Vagina (tissue), 2 donors: ENCODE results near the gene RAB11FIP4. TPM values are rescaled to one million over a fixed set of nuclear protein-coding genes. Genes with fewer than 3 reads are reported as not detected.

ENCODE experiments used
- DNase-seq, 2 donors: peaks; one replicate each; pipeline ENCODE4 v3.0.0-alpha.2; 2017; ENCODE audit errors: extremely low spot score in 2 of 2
- H3K27ac ChIP-seq: fragments of 200-600 bp; sonication (generic); one replicate; pipeline ENCODE4 v1.5.1; 2019
- H3K27me3 ChIP-seq: fragments of 200-600 bp; sonication (generic); one replicate; pipeline ENCODE4 v1.5.1; 2019
- H3K36me3 ChIP-seq, 2 donors: fragments of 200-600 bp; sonication (generic); one replicate each; pipeline ENCODE4 v1.5.1; 2017 to 2019
- H3K4me1 ChIP-seq: fragments of 200-600 bp; sonication (generic); one replicate; pipeline ENCODE4 v1.5.1; 2019
- H3K4me3 ChIP-seq, 2 donors: fragments of 200-600 bp; sonication (generic); 1 replicate in 1 of 2; 2 replicates in 1 of 2; pipeline ENCODE4 v1.5.1; 2016 to 2019
- H3K9me3 ChIP-seq: fragments of 200-600 bp; sonication (generic); one replicate; pipeline ENCODE4 v1.5.1; 2019
- CTCF ChIP-seq, 3 experiments: fragments of 450-650 bp in 2 of 3; fragments of 200-600 bp in 1 of 3; sonication (generic) in 1 of 3; IDR thresholded peaks; one replicate each; pipeline ENCODE4 v1.5.1; 2017 to 2019; ENCODE audit warnings: antibody characterized with exemption in 3 of 3, mild to moderate bottlenecking in 2 of 3, moderate library complexity in 2 of 3
- POLR2A ChIP-seq, 2 donors: fragments of 450-650 bp; IDR thresholded peaks; one replicate each; pipeline ENCODE4 v1.6.1; 2017; ENCODE audit warnings: antibody characterized with exemption in 2 of 2, mild to moderate bottlenecking in 2 of 2, moderate library complexity in 2 of 2
- POLR2AphosphoS5 ChIP-seq, 2 donors: sonication (generic); formaldehyde crosslinking; IDR thresholded peaks; one replicate each; pipeline ENCODE4 v1.9.0; 2017; ENCODE audit warnings: antibody characterized with exemption in 2 of 2, mild to moderate bottlenecking in 2 of 2, low read depth in 1 of 2; ENCODE audit not compliant: insufficient read depth in 1 of 2
- intact Hi-C: fragments of 100-400 bp; cut with DNase I; formaldehyde crosslinking; loops from one replicate; pipeline ENCODE4 v1.15.1; 2023
- total RNA-seq: library from RNA; depleted of rRNA; stranded (reverse); fragments of >200 nt; gene quantifications from one replicate; pipeline ENCODE4 v1.2.3, GENCODE V29; 2016

Gene RAB11FIP4
- total RNA-seq, 1 donor from 2014 or later = 11.0 TPM

GRCh38 chr17:31532526-31532925, 141.1 kb downstream of the RAB11FIP4 start:
- intact Hi-C loops = no loop called here
- peaks cover 0 to 8% of the 10 kb centered on the region in 2 donors for H3K36me3 ChIP-seq
- TF ChIP-seq POLR2A (IDR thresholded peaks at IDR 0.05) (no peak), CTCF (IDR thresholded peaks at IDR 0.05) (no peak), POLR2AphosphoS5 (IDR thresholded peaks at IDR 0.05; ENCODE audit: insufficient read depth in 1 of 2, low read depth in 1 of 2) (no peak)

GRCh38 chr17:31533546-31534155, 142.2 kb downstream of the RAB11FIP4 start:
- intact Hi-C loops = no loop called here
- peaks cover 0 to 8% of the 10 kb centered on the region in 2 donors for H3K36me3 ChIP-seq
- no peak overlapping the region for H3K27ac ChIP-seq
- H3K4me3 ChIP-seq = no peak overlapping the region
- TF ChIP-seq POLR2AphosphoS5 (IDR thresholded peaks at IDR 0.05; ENCODE audit: insufficient read depth in 1 of 2, low read depth in 1 of 2) (no peak), CTCF (IDR thresholded peaks at IDR 0.05) (no peak), POLR2A (IDR thresholded peaks at IDR 0.05) (no peak)
- H3K27me3 ChIP-seq = no peaks in the 10 kb centered on the region
- H3K4me1 ChIP-seq = peaks cover 28% of the 10 kb centered on the region
- no peak for DNase-seq
- no peaks in the 10 kb centered on the region for H3K9me3 ChIP-seq

More at GRCh38 chr17:31532526-31532925, 141.1 kb downstream of the RAB11FIP4 start:
- H3K27me3 ChIP-seq = no peaks in the 10 kb centered on the region
- no peak overlapping the region for H3K4me3 ChIP-seq
- H3K9me3 ChIP-seq = no peaks in the 10 kb centered on the region
- no peak overlapping the region for H3K27ac ChIP-seq
- DNase-seq = no peak
- peaks cover 17% of the 10 kb centered on the region for H3K4me1 ChIP-seq

- no peak overlapping the region for H3K27ac ChIP-seq
- H3K27me3 ChIP-seq = no peaks in the 10 kb centered on the region
- TF ChIP-seq POLR2AphosphoS5 (IDR thresholded peaks at IDR 0.05; ENCODE audit: insufficient read depth in 1 of 2, low read depth in 1 of 2) (no peak), CTCF (IDR thresholded peaks at IDR 0.05) (no peak), POLR2A (IDR thresholded peaks at IDR 0.05) (no peak)
- H3K4me3 ChIP-seq = no peak overlapping the region
- peaks cover 0 to 8% of the 10 kb centered on the region in 2 donors for H3K36me3 ChIP-seq
- peaks cover 28% of the 10 kb centered on the region for H3K4me1 ChIP-seq
- DNase-seq = no peak
- intact Hi-C loops = no loop called here
- no peaks in the 10 kb centered on the region for H3K9me3 ChIP-seq
These were observed 142.9 kb downstream of the RAB11FIP4 start for GRCh38 chr17:31534223-31534888.

GRCh38 chr17:31535581-31535981, 144.1 kb downstream of the RAB11FIP4 start:
- DNase-seq = no peak
- Histone ChIP-seq H3K36me3 (peaks cover 0 to 8% of the 10 kb centered on the region in 2 donors), H3K27me3 (no peaks in the 10 kb centered on the region), H3K9me3 (no peaks in the 10 kb centered on the region), H3K4me3 (no peak overlapping the region), H3K4me1 (peaks cover 28% of the 10 kb centered on the region), H3K27ac (no peak overlapping the region)
- TF ChIP-seq CTCF (IDR thresholded peaks at IDR 0.05) (no peak), POLR2AphosphoS5 (IDR thresholded peaks at IDR 0.05; ENCODE audit: insufficient read depth in 1 of 2, low read depth in 1 of 2) (no peak), POLR2A (IDR thresholded peaks at IDR 0.05) (no peak)
- intact Hi-C loops = no loop called here

GRCh38 chr17:31536451-31536850, 145.0 kb downstream of the RAB11FIP4 start:
- H3K36me3 ChIP-seq = peaks cover 0 to 4% of the 10 kb centered on the region in 2 donors
- no peak for DNase-seq
- TF ChIP-seq POLR2AphosphoS5 (IDR thresholded peaks at IDR 0.05; ENCODE audit: insufficient read depth in 1 of 2, low read depth in 1 of 2) (no peak), POLR2A (IDR thresholded peaks at IDR 0.05) (no peak), CTCF (IDR thresholded peaks at IDR 0.05) (no peak)
- H3K27ac ChIP-seq = no peak overlapping the region
- no peaks in the 10 kb centered on the region for H3K27me3 ChIP-seq
- no peaks in the 10 kb centered on the region for H3K9me3 ChIP-seq
- peaks cover 28% of the 10 kb centered on the region for H3K4me1 ChIP-seq
- intact Hi-C loops = no loop called here
- H3K4me3 ChIP-seq = no peak overlapping the region
